IMR-90 (cell line): ENCODE results near the gene SIGLEC14. TPM values are rescaled to one million over a fixed set of nuclear protein-coding genes. Genes with fewer than 3 reads are reported as not detected.

ENCODE experiments used
- ATAC-seq: fragments of 200-7000 bp; cut with Tn5 transposase; 2 replicates; pipeline ENCODE4 v1.9.1; 2020; ENCODE audit warnings: low read depth, mild to moderate bottlenecking, moderate library complexity
- BruUV-seq: library from RNA; stranded (reverse); fragments of 400-500 nt; replicated peaks from 2 replicates; lab custom pipeline; 2021; lab: Mats Ljungman, UMichigan
- CTCF ChIA-PET: fragments of 300-600 bp; formaldehyde crosslinking; extraction: SDS; loops from one replicate; lab custom pipeline; 2021; ENCODE audit warnings: antibody characterized with exemption; lab: Yijun Ruan, JAX
- POLR2A ChIA-PET: fragments of 300-600 bp; sonication (Branson Sonifier 250); formaldehyde crosslinking; loops from one replicate; lab custom pipeline; 2022; ENCODE audit warnings: antibody characterized with exemption; ENCODE audit not compliant: unreplicated experiment; lab: Charles Lee
- DNase-seq: peaks from one replicate; pipeline ENCODE4 v3.0.0; 2013
- H2AFZ ChIP-seq: replicated peaks from 2 replicates; pipeline ENCODE3; 2013; ENCODE audit warnings: low read length, mild to moderate bottlenecking; ENCODE audit not compliant: poor library complexity
- H2AK5ac ChIP-seq: 2 replicates; pipeline ENCODE4 v1.6.1; 2013; ENCODE audit warnings: low read depth, low read length, inconsistent platforms
- H2AK9ac ChIP-seq: replicated peaks from 2 replicates; pipeline ENCODE3; 2013; ENCODE audit warnings: mild to moderate bottlenecking, low read depth, low read length, moderate library complexity; ENCODE audit not compliant: poor library complexity
- H2BK120ac ChIP-seq: 2 replicates; pipeline ENCODE4 v1.6.1; 2013; ENCODE audit warnings: low read depth, low read length, inconsistent platforms
- H2BK15ac ChIP-seq: 3 replicates; pipeline ENCODE4 v1.6.1; 2013; ENCODE audit warnings: low read depth, low read length, inconsistent platforms
- H2BK20ac ChIP-seq: 2 replicates; pipeline ENCODE4 v1.6.1; 2013; ENCODE audit warnings: low read depth, mild to moderate bottlenecking, inconsistent platforms, low read length, moderate library complexity
- H2BK5ac ChIP-seq: 2 replicates; pipeline ENCODE4 v1.6.1; 2013; ENCODE audit warnings: mild to moderate bottlenecking, low read depth, low read length, inconsistent platforms; ENCODE audit not compliant: poor library complexity, severe bottlenecking
- H3K14ac ChIP-seq: replicated peaks from 2 replicates; pipeline ENCODE4 v1.6.1; 2013; ENCODE audit warnings: low read depth, low read length, inconsistent platforms
- H3K18ac ChIP-seq: 2 replicates; pipeline ENCODE4 v1.6.1; 2013; ENCODE audit warnings: low read depth, low read length, control low read depth
- H3K23ac ChIP-seq: 2 replicates; pipeline ENCODE4 v1.6.1; 2013; ENCODE audit warnings: low read depth, low read length, inconsistent platforms
- H3K27ac ChIP-seq: 2 replicates; pipeline ENCODE4 v1.5.1; 2013; ENCODE audit warnings: mild to moderate bottlenecking, control low read depth, low read length; ENCODE audit not compliant: insufficient read depth
- H3K27me3 ChIP-seq: 2 replicates; pipeline ENCODE4 v1.6.1; 2013; ENCODE audit warnings: low read length; ENCODE audit not compliant: control insufficient read depth, insufficient read depth
- H3K36me3 ChIP-seq: 2 replicates; pipeline ENCODE4 v1.6.1; 2013; ENCODE audit warnings: low read length, mixed read lengths; ENCODE audit not compliant: control insufficient read depth, insufficient read depth
- H3K4ac ChIP-seq: 2 replicates; pipeline ENCODE4 v1.6.1; 2013; ENCODE audit warnings: low read depth, low read length, inconsistent platforms
- H3K4me1 ChIP-seq: 2 replicates; pipeline ENCODE4 v1.6.1; 2013; ENCODE audit warnings: low read length, mixed read lengths; ENCODE audit not compliant: control insufficient read depth, insufficient read depth
- H3K4me2 ChIP-seq: 2 replicates; pipeline ENCODE4 v1.6.1; 2013; ENCODE audit warnings: low read depth, mild to moderate bottlenecking, control low read depth, low read length, moderate library complexity
- H3K4me3 ChIP-seq: 2 replicates; pipeline ENCODE4 v1.5.1; 2013; ENCODE audit warnings: low read depth, mild to moderate bottlenecking, control low read depth, low read length, moderate library complexity; ENCODE audit not compliant: insufficient read depth
- H3K56ac ChIP-seq: 2 replicates; pipeline ENCODE4 v1.6.1; 2013; ENCODE audit warnings: low read length, inconsistent platforms; ENCODE audit not compliant: insufficient read depth; ENCODE audit errors: extremely low read depth
- H3K79me1 ChIP-seq, 2 experiments: 2 replicates each; pipeline ENCODE4 v1.6.1; 2013; ENCODE audit warnings: low read length in 2 of 2, inconsistent platforms in 1 of 2, low read depth in 1 of 2
- H3K9ac ChIP-seq: 2 replicates; pipeline ENCODE4 v1.6.1; 2013; ENCODE audit warnings: low read depth, low read length, control low read depth
- H3K9me1 ChIP-seq: 2 replicates; pipeline ENCODE4 v1.6.1; 2013; ENCODE audit warnings: low read length, inconsistent platforms; ENCODE audit not compliant: insufficient read depth
- H3K9me3 ChIP-seq: 2 replicates; pipeline ENCODE4 v1.6.1; 2013; ENCODE audit warnings: low read length; ENCODE audit not compliant: control insufficient read depth, insufficient read depth
- H4K20me1 ChIP-seq: 2 replicates; pipeline ENCODE4 v1.6.1; 2013; ENCODE audit warnings: low read length, inconsistent platforms; ENCODE audit not compliant: insufficient read depth
- H4K5ac ChIP-seq: 2 replicates; pipeline ENCODE4 v1.6.1; 2013; ENCODE audit warnings: mild to moderate bottlenecking, low read depth, low read length, control low read depth
- H4K8ac ChIP-seq, 2 experiments: 2 replicates each; pipeline ENCODE4 v1.6.1; 2013; ENCODE audit warnings: low read depth in 2 of 2, low read length in 2 of 2, control low read depth in 1 of 2, inconsistent platforms in 1 of 2
- H4K91ac ChIP-seq: 2 replicates; pipeline ENCODE4 v1.6.1; 2013; ENCODE audit warnings: low read depth, low read length, inconsistent platforms; ENCODE audit not compliant: insufficient read depth
- BHLHE40 ChIP-seq: fragments of 150-350 bp; IDR thresholded peaks from 2 replicates; pipeline ENCODE4 v1.6.1; 2016; ENCODE audit warnings: mild to moderate bottlenecking, low read depth, low read length
- CHD1 ChIP-seq: IDR thresholded peaks from 2 replicates; pipeline ENCODE4 v1.6.1; 2012; ENCODE audit warnings: low read depth, low read length, improper control_type of control experiment
- CTCF ChIP-seq: conservative IDR thresholded peaks from 2 replicates; pipeline ENCODE4 v1.5.1; 2012; ENCODE audit warnings: mild to moderate bottlenecking, low read depth, low read length, improper control_type of control experiment
- ELK1 ChIP-seq: fragments of 150-350 bp; IDR thresholded peaks from 2 replicates; pipeline ENCODE4 v1.6.1; 2016; ENCODE audit warnings: low read depth, mild to moderate bottlenecking, low read length, moderate library complexity, borderline replicate concordance
- FOS ChIP-seq: fragments of 150-350 bp; IDR thresholded peaks from 2 replicates; pipeline ENCODE4 v1.6.1; 2016; ENCODE audit warnings: low read depth, low read length
- MAFK ChIP-seq: IDR thresholded peaks from 2 replicates; pipeline ENCODE4 v1.6.1; 2012; ENCODE audit warnings: low read depth, low read length, improper control_type of control experiment
- MAZ ChIP-seq: IDR thresholded peaks from 2 replicates; pipeline ENCODE4 v1.6.1; 2012; ENCODE audit warnings: low read depth, mild to moderate bottlenecking, low read length, improper control_type of control experiment, moderate library complexity, borderline replicate concordance
- POLR2A ChIP-seq: IDR thresholded peaks from 2 replicates; pipeline ENCODE4 v1.6.1; 2012; ENCODE audit warnings: mild to moderate bottlenecking, low read depth, low read length
- RCOR1 ChIP-seq: IDR thresholded peaks from 2 replicates; pipeline ENCODE4 v1.6.1; 2012; ENCODE audit warnings: mild to moderate bottlenecking, low read length, improper control_type of control experiment; ENCODE audit not compliant: insufficient replicate concordance
- RFX5 ChIP-seq: IDR thresholded peaks from 2 replicates; pipeline ENCODE4 v1.8.0; 2012; ENCODE audit warnings: low read depth, mild to moderate bottlenecking, low read length, moderate library complexity
- USF2 ChIP-seq: fragments of 150-350 bp; IDR thresholded peaks from 2 replicates; pipeline ENCODE4 v1.6.1; 2017; ENCODE audit warnings: mild to moderate bottlenecking, antibody characterized with exemption, low read length, low read depth
- WGBS, 2 experiments: methylation state at CpG; one replicate each; pipeline versions ENCODE4 v1.1.5 to v1.1.7; 2013; ENCODE audit warnings: missing lambda C conversion rate in 2 of 2; ENCODE audit not compliant: insufficient read length in 1 of 2; ENCODE audit errors: extremely low coverage in 2 of 2; 5-methylcytosine and 5-hydroxymethylcytosine counted together
- dilution Hi-C: fragments of 300-500 bp; cut with HindIII; formaldehyde crosslinking; loops from one replicate; pipeline ENCODE4 v1.14.3; 2018; ENCODE audit warnings: low sequenced_read_pairs; ENCODE audit not compliant: unreplicated experiment
- in situ Hi-C: fragments of 300-500 bp; cut with MboI; formaldehyde crosslinking; loops from 3 replicates; pipeline ENCODE4 v1.14.3; 2019; ENCODE audit warnings: low sequenced_read_pairs, inconsistent platforms, mixed read lengths
- intact Hi-C: fragments of 100-400 bp; cut with micrococcal nuclease; formaldehyde crosslinking; loops from 2 replicates; pipeline ENCODE4 v1.10.0; 2022
- polyA plus RNA-seq, 3 experiments: library from polyadenylated mRNA; depleted of rRNA; stranded (reverse); fragments of >200 nt; gene quantifications; 2 replicates each; pipeline ENCODE4 v1.2.3, GENCODE V29; 2012; ENCODE audit warnings: low replicate concordance in 1 of 3
- total RNA-seq: library from RNA; depleted of rRNA; stranded (reverse); fragments of >200 nt; gene quantifications from 2 replicates; pipeline ENCODE4 v1.2.3, GENCODE V29; 2012

The SIGLEC14 gene
- total and polyA plus RNA-seq, 2 of the 4 experiments (the other 2 are of a cell fraction): not detected

- no peak overlapping the region for H4K5ac ChIP-seq
- no peak overlapping the region for H3K4me2 ChIP-seq
- no peak overlapping the region for H2BK120ac ChIP-seq
- no peak overlapping the region for H3K56ac ChIP-seq
- H2AK9ac ChIP-seq: no peak overlapping the region
- H3K79me1 ChIP-seq: no peaks in the 10 kb centered on the region
- intact Hi-C loops: no loop called here
- H2BK5ac ChIP-seq: no peak overlapping the region
- H3K4ac ChIP-seq: no peak overlapping the region
- no peak for DNase-seq
- TF ChIP-seq RCOR1 (no peak), BHLHE40 (no peak), MAZ (no peak), POLR2A (no peak), CTCF (no peak), CHD1 (no peak), ELK1 (no peak), FOS (no peak), USF2 (no peak), RFX5 (no peak), MAFK (no peak)
- ChIA-PET CTCF (no interaction called here), POLR2A (no interaction called here)
- H3K9ac ChIP-seq: no peak overlapping the region
- H3K4me3 ChIP-seq: no peak overlapping the region
- no peaks in the 10 kb centered on the region for H3K9me1 ChIP-seq
- in situ Hi-C loops: no loop called here
- BruUV-seq: no TSS peak
- no peaks in the 10 kb centered on the region for H3K36me3 ChIP-seq
- H3K4me1 ChIP-seq: no peaks in the 10 kb centered on the region
- H4K8ac ChIP-seq: no peak overlapping the region
- no peak overlapping the region for H2BK15ac ChIP-seq
- no peak overlapping the region for H3K23ac ChIP-seq
- H3K27me3 ChIP-seq: no peaks in the 10 kb centered on the region
- H2AK5ac ChIP-seq: no peak overlapping the region
- ATAC-seq: no peak
- dilution Hi-C loops: no loop called here
- no peak overlapping the region for H4K91ac ChIP-seq
- H3K9me3 ChIP-seq: no peaks in the 10 kb centered on the region
- no CpG with 5 or more reads among the region's 4 CpGs for WGBS, 2 experiments
- H2AFZ ChIP-seq: no peak overlapping the region
- H3K27ac ChIP-seq: no peak overlapping the region
- H4K20me1 ChIP-seq: no peaks in the 10 kb centered on the region
- H2BK20ac ChIP-seq: no peak overlapping the region
- H3K18ac ChIP-seq: no peak overlapping the region
- H3K14ac ChIP-seq: no peak overlapping the region
These were observed 6.7 kb downstream of the SIGLEC14 start for GRCh38 chr19:51639916-51640315.
